ENCODE data around the gene ANKRD52. TPM values are rescaled to one million over a fixed set of nuclear protein-coding genes. Genes with fewer than 3 reads are reported as not detected.

ANKRD52 gene
- total and polyA plus RNA-seq, 2 experiments from 2014 or later, result 20.3 to 25.2 TPM

DNA sequence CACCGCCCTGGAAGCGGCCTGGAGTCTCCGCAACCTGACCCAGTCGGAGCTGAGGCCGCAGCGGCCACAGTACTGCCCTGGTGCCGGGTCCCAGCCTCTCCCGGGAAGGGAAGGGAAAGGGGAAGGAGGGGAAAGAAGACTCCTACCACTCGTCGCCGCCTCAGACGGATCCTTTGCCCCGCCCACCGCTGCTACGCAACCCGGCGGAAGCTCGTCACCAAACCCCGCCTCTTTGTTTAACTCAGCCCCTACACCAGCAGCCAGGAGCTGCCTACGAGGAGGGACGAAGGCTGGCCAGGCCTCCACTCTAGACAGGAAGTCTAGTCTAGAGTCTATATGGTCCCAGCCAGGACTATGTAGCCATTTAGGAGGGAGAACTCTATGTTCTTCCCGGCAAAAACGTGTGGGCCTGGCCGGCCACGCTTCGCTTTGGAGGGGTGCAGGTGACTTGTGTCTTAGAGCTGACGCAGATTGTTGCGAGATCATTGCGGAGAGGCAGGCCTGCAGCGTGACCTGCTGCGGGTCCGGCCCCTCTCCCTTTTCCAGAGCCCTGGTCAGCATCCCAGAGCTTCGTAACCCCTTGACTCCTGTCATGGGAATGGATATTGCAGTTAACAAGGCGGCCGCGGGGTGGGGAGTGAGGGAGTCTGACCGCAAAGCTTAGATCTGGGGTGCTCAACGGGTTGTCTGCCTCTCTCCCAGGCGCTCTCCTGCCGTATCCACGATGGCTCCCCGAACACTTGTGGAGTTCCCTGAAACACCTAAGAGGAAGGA lies 36.2 kb downstream of the ANKRD52 start, which contains the start of gene RNF41:
Gene RNF41, minus strand, starts transcription at position 166 of the 774 bp plus-strand sequence. CDS start 7,875 bp downstream, outside the sequence.
- Mint-ChIP-seq H3K4me1 (peaks cover 34% of the 10 kb centered on the region), H3K27me3 (ENCODE audit: insufficient read depth, low read depth, poor library complexity) (peaks cover 5% of the 10 kb centered on the region), H3K36me3 (ENCODE audit: low read depth) (peaks cover 23% of the 10 kb centered on the region), H3K27ac (peak within 1 kb of the TSS; percentile 99), H3K9me3 (peaks cover 3% of the 10 kb centered on the region; the same call in 1 of the 3 replicates), H3K4me3 (peak within 1 kb of the TSS; percentile 93)
- Histone ChIP-seq H4K20me1 (replicated peaks; ENCODE audit: insufficient read depth) (peaks cover 6% of the 10 kb centered on the region), H3K4me3 (peak within 1 kb of the TSS; percentile 74), H3K36me3 (ENCODE audit: insufficient read depth) (0 out of 2 replicates have a peak, but pooled peaks cover 2% of the 10 kb centered on the region), H3K9me2 (ENCODE audit: insufficient read depth) (no peaks in the 10 kb centered on the region), H3K4me1 (ENCODE audit: insufficient read depth) (peaks cover 30% of the 10 kb centered on the region), H3K4me2 (peak within 1 kb of the TSS; percentile 90), H3K79me2 (replicated peaks; ENCODE audit: insufficient read depth) (peaks cover 38% of the 10 kb centered on the region), H3F3A (replicated peaks; ENCODE audit: low read depth) (peaks cover 20% of the 10 kb centered on the region; the same call in 1 of the 2 replicates), H2AFZ (peak within 1 kb of the TSS; percentile 23; the same call in 1 of the 2 replicates), H3K27me3 (ENCODE audit: insufficient read depth) (no peaks in the 10 kb centered on the region), H3K27ac (ENCODE audit: low read depth) (peak within 1 kb of the TSS; percentile 98)
- DNase-seq (ENCODE audit: low spot score), result peak; percentile 99
- peak; percentile 87 for TF ChIP-seq CREB1 (CRISPR knock-in tag; IDR thresholded peaks at IDR 0.05; ENCODE audit: low read depth)
- TF ChIP-seq EZH2 (IDR thresholded peaks at IDR 0.05; ENCODE audit: low read depth, unreplicated experiment), result no peak
- no peak for TF ChIP-seq ZNF331 (CRISPR knock-in tag; IDR thresholded peaks at IDR 0.05; ENCODE audit: low read depth)
- TF ChIP-seq STAT1 (IDR thresholded peaks at IDR 0.05; ENCODE audit: unreplicated experiment), result no peak
- peak; percentile 93 for TF ChIP-seq POLR2AphosphoS5 (IDR thresholded peaks at IDR 0.05; ENCODE audit: low read depth)
- TF ChIP-seq ZNF114 (CRISPR knock-in tag; IDR thresholded peaks at IDR 0.05), result no peak
- TF ChIP-seq JUNB (IDR thresholded peaks at IDR 0.05; ENCODE audit: unreplicated experiment), result no peak
- no peak for TF ChIP-seq REST (IDR thresholded peaks at IDR 0.05; ENCODE audit: unreplicated experiment)
- no peak for TF ChIP-seq NANOG (IDR thresholded peaks at IDR 0.05; ENCODE audit: borderline replicate concordance)
- TF ChIP-seq, protein P1, sequence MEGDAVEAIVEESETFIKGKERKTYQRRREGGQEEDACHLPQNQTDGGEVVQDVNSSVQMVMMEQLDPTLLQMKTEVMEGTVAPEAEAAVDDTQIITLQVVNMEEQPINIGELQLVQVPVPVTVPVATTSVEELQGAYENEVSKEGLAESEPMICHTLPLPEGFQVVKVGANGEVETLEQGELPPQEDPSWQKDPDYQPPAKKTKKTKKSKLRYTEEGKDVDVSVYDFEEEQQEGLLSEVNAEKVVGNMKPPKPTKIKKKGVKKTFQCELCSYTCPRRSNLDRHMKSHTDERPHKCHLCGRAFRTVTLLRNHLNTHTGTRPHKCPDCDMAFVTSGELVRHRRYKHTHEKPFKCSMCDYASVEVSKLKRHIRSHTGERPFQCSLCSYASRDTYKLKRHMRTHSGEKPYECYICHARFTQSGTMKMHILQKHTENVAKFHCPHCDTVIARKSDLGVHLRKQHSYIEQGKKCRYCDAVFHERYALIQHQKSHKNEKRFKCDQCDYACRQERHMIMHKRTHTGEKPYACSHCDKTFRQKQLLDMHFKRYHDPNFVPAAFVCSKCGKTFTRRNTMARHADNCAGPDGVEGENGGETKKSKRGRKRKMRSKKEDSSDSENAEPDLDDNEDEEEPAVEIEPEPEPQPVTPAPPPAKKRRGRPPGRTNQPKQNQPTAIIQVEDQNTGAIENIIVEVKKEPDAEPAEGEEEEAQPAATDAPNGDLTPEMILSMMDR (conservative IDR thresholded peaks at IDR 0.05; ENCODE audit: low read depth in 2 of 2), result no peak
- no peak for TF ChIP-seq EZH2phosphoT487 (IDR thresholded peaks at IDR 0.05; ENCODE audit: unreplicated experiment)
- TF ChIP-seq ZNF462 (CRISPR knock-in tag; IDR thresholded peaks at IDR 0.05), result no peak
- TF ChIP-seq ETS1 (IDR thresholded peaks at IDR 0.05), result peak; percentile 74; the same call in 1 of the 2 replicates
- ATAC-seq, result peak; percentile 74
